COLO829 (cell line): Measurements from ENCODE around the gene SLC39A7.
"Not testable (repeated sequence)": the region's sequence is repeated elsewhere in the genome, so short reads cannot be mapped to it uniquely, and the experiment has no call there.

Experiments used
- DNase-seq: peaks from one replicate; pipeline ENCODE4 v3.0.0; 2012; ENCODE audit warnings: low spot score

The SLC39A7 gene

GRCh38 chr6:33205191-33206026, 4.7 kb downstream of the SLC39A7 start:
- no peak for DNase-seq

GRCh38 chr6:33206027-33206863, 5.6 kb downstream of the SLC39A7 start:
- DNase-seq = no peak

GRCh38 chr6:33206864-33207551, 6.3 kb downstream of the SLC39A7 start:
- DNase-seq = no peak

GRCh38 chr6:33207552-33208090, 7.0 kb downstream of the SLC39A7 start:
- DNase-seq = no peak

GRCh38 chr6:33208091-33208967, 7.7 kb downstream of the SLC39A7 start, which contains the start of gene RING1:
Gene RING1 (plus strand): TSS chr6:33208500. CDS start chr6:33208823, 323 bp downstream.
- peak; percentile 87 for DNase-seq

- DNase-seq = no peak
Measured at GRCh38 chr6:33209856-33210255, 9.2 kb downstream of the SLC39A7 start.

GRCh38 chr6:33211136-33211535, 10.5 kb downstream of the SLC39A7 start:
- DNase-seq = no peak

- DNase-seq = no peak
Measured at GRCh38 chr6:33211666-33212422, 11.2 kb downstream of the SLC39A7 start.

GRCh38 chr6:33212857-33213165, 12.1 kb downstream of the SLC39A7 start:
- no peak for DNase-seq

GRCh38 chr6:33213166-33213988, 12.7 kb downstream of the SLC39A7 start:
- no peak for DNase-seq

- no peak for DNase-seq
Measured at GRCh38 chr6:33213989-33214335, 13.3 kb downstream of the SLC39A7 start.

- no peak for DNase-seq
Measured at GRCh38 chr6:33215271-33216116, 14.8 kb downstream of the SLC39A7 start.

GRCh38 chr6:33216117-33216649, 15.5 kb downstream of the SLC39A7 start:
- no peak for DNase-seq

GRCh38 chr6:33217246-33217645, 16.6 kb downstream of the SLC39A7 start:
- no peak for DNase-seq

- DNase-seq = no peak
Measured at GRCh38 chr6:33217681-33218080, 17.0 kb downstream of the SLC39A7 start.

- DNase-seq = not testable (repeated sequence)
Measured at GRCh38 chr6:33226503-33227120, 25.9 kb downstream of the SLC39A7 start.

- DNase-seq = no peak
Measured at GRCh38 chr6:33235221-33235634, 34.6 kb downstream of the SLC39A7 start.

GRCh38 chr6:33236328-33236727, 35.7 kb downstream of the SLC39A7 start:
- no peak for DNase-seq
